GM19468 (cell line): ENCODE data around the gene SCP2.

Experiments used
- ATAC-seq: cut with Tn5 transposase; IDR thresholded peaks from one replicate; pipeline ENCODE4 v1.9.1; 2021; ENCODE audit warnings: mild to moderate bottlenecking, moderate library complexity, moderate number of reproducible peaks; ENCODE audit not compliant: unreplicated experiment; ENCODE audit errors: extremely low read depth

Gene SCP2

DNA sequence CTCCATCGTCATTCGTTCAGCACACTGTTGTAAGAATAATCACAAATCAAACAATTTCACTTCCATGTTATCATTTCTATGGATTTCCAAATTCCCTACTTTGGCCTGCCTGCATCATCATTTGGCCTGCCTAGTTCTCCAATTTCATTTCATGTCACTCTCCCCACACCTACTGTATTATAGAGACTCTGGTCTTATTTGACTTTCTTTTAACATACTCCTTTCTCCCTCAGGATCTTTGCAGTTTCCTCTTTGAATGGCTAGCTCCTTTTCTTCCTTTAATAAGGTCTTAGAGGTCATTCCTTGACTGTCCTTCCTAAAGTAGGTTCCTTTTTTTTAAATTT is 98.7 kb downstream of the SCP2 start:
- ATAC-seq: no peak

DNA sequence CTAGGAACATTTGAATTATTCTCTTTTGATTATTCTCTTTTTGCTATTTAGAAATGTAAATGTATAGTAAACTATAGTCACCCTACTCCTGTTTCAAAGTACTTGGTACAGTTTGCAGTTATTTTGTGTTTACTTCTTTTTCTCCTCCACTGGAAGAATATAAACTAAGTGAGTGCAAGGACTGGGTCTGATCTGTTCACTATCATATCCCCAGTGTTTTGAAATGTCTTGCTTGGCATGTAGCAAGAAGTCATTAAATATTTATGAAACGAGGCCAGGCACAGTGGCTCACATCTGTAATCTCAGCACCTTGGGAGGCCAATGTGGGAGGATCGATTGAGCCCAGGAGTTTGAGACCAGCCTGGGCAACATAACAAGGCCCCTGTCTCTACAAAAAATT is 99.2 kb downstream of the SCP2 start:
- no peak for ATAC-seq

DNA sequence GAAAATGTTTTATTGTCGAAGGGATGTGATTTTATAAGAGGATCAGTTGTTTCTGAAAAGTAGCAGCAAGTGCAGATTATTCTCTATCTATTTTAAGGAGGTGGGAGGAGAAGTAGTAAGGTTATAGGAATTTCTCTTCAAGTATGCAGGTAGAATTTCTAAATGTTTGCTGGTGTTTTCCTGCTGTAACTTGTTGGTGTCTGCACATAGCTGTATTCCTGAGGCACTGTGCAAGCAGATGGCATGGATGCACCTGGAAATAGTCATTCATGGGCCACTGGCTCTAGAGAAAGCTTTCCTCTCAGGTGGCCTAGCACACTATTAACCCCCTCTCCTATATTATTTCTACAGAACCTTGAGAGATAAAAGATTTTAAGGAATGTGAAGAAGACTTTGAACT is 104.7 kb downstream of the SCP2 start:
- no peak for ATAC-seq

DNA sequence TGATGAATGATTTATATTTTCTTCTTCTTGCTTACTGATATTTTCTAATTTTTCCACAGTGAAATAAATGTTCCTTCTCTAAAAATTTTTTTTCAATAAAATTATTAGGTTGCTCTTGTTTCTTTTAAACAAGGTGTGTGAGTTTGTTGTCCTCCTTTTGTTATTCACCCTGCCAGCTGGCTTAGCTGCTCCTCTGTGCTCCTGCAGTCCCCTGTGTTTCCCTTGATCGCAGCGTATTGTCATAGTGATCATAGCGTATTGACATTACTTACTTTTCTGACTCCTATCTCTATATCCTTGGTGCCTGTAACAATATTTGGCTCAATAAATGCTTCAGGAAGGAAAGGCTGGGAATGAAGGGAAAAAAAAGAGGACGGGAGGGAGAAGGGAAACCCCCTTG is 110.1 kb downstream of the SCP2 start:
- ATAC-seq: no peak

DNA sequence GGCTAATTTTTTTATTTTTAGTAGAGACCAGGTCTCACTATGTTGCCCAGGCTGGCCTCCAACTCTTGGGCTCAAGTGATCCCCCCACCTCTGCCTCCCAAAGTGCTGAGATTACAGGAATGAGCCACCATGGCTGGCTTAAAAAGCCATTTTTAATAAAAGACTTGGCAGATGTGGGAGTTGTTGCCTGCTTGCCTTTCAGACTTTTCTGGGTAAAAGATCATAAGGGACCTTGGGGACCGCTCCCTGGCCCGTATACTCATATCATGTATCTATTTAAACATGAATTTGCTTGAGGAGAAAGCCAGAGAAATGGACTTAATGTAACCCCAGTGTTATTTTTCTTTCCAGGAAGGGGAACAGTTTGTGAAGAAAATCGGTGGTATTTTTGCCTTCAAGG is 111.5 kb downstream of the SCP2 start:
- ATAC-seq: no peak

DNA sequence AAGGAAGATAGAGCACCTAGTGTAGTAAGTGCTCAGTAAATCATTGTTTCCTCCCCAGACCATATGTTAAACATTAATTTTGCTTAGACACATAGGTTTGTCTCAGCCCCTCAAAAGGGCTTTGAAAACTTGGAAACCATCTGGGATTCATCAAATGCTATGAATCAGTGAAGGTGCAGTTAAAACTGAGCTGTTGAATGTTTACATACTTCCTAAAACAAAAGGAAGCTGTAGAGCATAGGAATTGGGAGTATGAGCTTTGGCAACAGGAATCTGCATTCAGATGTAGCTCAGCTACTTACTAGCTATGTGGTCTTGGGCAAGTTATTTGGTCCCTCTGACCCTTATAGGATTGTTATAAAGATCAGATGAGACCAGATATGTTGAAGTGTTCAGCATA is 116.2 kb downstream of the SCP2 start:
- no peak for ATAC-seq

DNA sequence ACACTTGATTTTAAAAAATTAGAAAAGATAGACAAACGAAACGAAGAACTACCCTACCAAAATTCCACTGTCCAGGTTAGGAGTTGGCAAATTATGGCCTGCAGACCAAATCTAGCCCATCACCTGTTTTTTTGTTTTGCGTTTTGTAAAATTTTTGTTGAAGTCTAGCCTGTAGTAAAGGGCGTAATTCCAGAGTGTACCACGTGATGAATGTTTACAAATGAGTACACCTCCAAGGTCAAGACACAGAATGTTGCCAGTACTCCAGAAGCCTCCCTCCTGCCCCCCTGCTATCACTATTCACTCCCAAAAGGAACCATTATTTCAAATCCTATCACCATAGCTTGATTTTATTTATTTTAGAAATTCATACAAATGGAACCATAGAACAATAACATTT is 117.8 kb downstream of the SCP2 start:
- ATAC-seq: no peak

DNA sequence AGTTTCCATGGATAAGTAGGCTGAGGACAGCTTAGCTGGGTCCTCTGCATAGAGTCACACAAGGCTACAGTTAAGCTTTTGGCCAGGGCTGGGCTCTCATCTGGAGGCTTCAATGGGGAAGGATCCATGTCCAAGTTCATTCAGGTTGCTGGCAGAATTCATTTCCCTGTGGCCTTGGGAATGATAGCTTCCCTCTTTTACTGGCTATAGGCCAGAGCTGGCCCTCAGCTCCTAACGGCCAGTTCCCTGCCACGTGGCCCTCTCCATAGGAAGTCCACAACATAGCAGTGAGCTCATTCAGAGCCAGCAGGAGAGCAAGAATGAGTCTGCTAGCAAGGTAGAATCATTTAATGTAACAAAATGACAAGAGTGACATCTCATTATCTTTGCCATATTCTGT is 119.9 kb downstream of the SCP2 start:
- no peak for ATAC-seq

DNA sequence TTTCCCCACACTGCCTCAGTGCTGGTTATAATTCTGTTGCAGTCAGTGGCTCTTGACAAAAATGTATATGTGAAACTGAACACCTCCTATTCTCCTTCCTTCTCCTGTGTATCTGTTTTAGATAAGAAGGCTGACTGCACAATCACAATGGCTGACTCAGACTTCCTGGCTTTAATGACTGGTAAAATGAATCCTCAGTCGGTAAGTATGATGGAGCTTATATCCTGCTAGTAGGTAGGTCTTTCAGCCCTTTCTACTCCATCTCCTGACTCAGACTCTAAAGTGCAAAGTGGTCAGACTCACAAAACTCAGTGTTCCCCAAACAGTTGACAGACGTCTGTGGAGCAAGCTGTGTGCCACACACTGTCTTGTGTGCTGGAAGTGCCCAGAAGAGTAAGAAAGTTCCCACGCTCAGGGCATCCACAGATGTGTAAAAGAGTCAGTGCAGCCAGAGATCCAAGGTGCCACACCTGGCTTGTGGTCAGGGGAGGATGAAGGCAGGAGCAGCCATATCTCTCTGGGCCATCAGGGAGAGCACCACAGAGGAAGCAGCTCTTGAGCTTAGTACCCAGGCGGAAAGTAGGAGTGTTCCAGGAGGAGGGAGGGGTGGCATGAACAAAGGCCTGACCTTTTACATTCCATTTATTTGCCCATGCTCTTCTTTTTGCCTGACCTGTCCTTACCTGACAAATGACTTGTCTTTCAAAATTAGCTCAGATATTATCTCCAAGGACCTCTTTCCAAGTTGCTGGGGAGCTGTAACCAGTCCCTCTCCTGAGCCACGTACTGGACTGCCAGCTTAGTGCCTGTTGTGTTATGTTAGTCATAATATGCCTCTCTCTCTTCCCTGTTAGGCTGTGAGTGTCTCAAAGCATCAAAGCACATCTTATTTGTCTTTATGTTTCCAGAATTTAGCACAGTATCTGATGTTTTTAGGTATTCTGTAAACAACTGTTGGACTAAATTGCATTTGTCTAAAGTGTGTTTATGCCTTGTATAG is 121.0 kb downstream of the SCP2 start:
- ATAC-seq: no peak

DNA sequence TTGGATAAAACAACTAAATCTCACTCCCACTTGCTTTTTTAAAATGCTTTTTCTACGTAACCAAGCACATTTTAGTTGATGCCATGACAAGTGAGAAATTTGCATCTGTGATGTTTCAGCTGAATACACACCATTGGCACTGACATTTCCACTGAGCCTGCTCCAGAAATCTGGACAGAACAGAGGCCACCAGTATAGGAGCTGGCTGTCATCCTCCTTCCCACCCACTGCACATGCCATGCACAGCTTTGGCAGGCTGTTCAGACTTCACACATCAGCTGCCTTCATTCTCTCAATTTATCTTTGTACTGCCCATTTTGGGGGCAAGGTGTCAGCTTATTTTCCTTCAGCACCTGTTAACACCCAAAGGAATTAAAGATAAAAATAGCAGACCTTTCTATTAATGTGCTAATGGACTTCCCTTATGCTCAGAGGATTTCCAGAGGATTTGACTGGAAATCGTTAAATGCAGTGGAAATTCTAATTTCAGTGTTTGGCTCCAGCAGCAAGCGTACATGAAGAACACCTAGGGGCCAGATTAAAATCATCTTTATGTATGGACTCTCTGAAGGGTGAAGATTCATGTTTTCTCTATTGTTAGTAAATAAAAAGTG is 122.0 kb downstream of the SCP2 start:
- ATAC-seq: no peak

DNA sequence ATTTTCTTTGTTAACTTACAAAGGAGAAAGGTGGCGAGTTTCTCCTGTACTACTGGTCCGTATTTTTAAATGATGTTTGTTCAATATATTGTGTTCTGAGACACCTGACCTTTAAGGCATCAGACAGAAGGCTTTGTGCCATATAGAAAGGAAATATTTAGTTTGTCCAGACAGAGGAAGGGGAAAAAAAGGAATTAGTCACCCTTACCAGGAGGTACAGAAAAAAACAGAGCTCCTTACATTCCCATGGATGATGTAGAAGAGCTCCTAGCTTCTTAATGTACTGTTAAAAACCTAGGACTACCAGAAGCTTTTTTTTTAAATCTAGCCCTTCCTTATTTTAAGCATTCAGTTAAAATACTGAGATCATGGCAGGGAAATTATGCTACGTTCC is 122.5 kb downstream of the SCP2 start:
- no peak for ATAC-seq

DNA sequence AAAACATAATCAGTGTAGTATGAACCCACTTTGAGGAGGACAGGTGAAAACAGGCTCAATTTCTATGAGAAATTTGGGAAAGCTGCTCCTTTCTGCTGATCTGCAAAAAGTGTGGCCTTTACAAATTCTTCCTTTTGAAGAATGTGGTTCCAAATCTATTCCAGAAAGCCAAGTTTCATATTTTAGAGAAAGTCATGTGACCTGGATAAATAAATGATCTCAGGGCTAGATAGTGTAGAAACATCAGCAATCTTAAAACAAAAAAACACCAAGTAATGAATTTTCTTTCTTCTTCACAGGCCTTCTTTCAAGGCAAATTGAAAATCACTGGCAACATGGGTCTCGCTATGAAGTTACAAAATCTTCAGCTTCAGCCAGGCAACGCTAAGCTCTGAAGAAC is 123.2 kb downstream of the SCP2 start:
- no peak for ATAC-seq

DNA sequence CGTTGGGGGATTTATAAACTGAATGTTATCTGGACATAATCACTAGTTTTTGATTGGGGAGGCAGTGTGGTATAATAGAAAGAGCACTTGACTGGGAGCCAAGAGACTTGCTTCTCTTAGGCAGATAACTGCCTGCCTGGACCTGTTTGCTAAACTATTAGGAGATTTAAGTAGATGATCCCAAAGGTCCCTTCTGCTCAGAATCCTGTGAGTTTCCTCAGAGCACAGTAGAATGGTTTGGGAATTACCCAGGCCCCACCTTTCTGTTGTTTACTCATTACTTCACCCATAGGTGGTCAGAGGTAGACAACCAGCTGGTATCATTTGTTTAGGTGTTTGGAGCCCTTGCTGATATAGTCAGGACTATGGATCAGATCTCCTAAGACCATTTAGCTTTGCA is 124.6 kb downstream of the SCP2 start:
- no peak for ATAC-seq

DNA sequence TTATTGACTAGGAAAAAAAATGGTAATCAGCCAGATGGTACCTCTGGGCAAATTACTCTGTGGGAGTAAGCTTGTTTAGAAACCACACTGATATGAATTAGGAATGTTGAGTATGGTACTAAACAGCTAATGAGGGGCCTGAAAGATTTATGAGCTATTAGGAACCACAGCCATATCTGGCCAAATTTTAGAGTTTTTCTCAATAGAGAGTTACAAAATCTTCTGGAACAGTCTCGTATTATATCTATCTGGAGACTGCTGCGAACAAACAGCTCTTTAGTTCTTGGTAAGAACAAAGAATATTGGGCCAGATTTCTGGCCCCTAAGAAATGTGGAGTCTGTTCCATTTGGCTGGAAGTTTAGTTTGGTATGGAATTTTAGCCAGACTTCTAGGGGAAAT is 130.1 kb downstream of the SCP2 start:
- ATAC-seq: no peak

DNA sequence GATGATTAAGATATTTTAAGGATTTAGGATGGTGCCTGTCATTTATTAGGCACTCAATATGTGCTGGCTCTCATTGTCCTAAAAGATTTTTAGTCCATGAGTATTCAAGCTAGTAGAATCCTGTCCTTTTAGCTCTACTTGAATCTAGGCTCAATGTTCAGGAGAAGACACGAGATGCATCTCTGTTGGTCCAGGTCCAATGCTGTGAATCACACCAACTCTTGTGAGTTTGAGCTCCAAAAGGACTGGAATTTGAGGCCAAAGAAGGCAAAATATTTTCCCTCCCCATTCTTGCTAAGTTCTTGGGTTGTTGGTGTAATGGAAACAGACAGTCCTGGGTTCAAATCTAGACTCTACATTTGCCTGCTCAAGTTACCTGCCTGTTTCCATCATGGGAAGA is 133.5 kb downstream of the SCP2 start:
- no peak for ATAC-seq

DNA sequence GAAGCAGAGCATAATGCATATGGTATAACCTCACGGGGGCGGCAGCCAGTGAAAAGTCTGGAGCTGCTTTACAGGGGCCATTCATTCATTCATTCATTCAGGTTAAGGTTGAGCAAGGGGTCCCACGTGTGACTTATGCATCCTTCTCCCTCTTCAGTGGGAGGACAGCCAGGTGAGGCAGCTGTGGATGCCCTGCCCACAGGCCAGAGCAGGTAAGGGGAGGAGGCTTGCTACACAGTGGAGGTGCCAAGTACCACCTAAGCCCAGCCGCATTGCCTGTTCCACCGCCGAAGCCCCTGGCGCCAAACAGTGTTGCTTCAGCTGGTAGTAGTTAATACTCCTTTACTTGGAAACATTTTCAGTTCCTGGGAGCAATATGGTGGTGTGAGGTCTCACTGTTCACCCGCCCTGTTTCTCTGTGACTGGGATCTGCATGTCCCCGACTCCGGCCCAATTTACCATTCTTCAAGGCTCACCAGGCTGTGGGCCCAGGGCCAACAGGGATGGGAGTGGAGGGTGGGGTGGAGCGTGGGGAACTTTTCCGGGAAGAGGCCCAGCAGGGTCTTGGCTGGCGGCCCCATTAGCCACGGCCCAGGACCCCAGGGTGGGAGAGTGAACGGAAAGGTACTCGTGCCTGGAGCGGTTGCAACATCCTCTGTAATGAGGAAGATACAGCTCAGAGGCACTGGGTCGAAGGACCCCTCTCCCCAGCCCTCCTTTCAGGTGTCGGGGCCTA is 134.2 kb downstream of the SCP2 start:
- no peak for ATAC-seq

DNA sequence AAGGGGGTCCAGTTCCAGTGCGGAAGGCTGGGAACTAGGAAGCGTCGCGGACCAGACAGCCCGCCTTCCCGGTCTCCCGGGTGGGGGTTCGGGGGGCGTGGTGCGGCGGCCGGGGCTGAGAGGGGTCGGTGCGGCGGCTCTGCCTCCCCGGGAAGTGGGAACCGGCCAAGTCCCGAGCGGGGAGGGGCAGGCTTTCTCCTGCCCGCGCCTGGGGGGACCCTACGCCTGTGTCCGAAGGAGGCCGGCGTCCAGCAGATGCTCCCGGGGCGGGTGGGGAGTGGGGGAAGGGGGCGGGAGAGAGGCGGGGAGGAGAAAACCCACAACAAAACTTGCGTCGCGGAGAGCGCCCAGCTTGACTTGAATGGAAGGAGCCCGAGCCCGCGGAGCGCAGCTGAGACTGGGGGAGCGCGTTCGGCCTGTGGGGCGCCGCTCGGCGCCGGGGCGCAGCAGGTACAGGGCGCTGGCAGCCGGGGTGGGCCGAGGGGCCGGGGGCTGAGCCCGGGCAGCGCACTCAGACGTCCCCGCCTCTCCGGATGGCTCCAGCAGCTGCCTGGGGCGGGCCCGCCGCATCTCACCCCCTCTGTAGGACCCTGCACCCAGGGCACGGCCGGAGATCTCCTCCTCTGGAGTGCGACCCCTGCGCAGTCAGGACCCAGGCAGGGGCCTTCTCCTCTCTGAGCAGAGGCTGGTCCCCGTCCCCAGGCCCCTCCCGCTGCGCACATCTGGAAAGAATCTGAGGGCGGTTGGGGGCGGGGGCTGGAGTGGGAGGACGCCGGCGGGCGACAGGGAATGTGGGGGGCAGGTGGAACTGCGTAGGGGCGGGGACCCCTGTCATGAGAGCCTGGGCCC is 135.0 kb downstream of the SCP2 start, which contains the start of gene PODN:
Gene PODN, plus strand, starts transcription at position 355 of the 849 bp plus-strand sequence. CDS start 7,643 bp downstream, outside the sequence.
- no peak for ATAC-seq

DNA sequence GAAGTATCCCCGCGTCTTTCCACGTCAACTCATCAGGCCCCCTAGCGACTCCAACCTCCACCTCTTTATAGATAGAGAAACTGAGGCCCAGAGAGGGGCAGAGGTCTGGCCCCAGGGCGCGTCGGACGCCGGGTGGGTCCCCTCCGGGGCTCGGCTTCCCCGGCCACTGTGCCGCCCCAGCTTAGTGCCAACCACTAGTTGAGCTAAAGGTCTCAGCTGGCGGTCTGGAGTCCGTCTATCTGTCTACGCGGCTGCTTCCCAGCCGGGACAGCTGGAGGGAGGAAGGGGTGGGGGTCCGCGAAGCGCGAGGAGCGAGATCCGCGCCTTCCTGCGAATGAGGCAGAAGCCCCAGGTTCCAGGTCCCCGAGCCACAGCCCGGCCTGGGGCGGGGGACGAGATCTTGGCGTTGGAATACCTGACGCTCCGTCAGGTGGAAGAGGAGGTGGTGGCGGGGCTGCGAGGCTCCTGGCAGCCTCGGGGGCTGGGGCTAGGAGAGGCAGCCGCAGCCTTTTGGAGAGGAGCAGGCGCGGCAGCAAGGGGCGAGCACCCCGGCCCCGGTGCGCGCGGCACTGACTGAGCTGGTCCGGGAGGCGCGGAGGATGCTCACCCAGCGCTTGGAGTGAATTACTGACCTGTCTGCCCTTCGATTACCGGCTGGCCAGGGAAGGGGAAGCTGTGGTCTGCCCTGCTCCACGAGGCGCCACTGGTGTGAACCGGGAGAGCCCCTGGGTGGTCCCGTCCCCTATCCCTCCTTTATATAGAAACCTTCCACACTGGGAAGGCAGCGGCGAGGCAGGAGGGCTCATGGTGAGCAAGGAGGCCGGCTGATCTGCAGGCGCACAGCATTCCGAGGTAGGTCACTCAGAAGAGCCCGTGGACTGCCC is 135.9 kb downstream of the SCP2 start:
- ATAC-seq: no peak
